ENCODE measurements around the gene RASGRF1.

The RASGRF1 gene

DNA sequence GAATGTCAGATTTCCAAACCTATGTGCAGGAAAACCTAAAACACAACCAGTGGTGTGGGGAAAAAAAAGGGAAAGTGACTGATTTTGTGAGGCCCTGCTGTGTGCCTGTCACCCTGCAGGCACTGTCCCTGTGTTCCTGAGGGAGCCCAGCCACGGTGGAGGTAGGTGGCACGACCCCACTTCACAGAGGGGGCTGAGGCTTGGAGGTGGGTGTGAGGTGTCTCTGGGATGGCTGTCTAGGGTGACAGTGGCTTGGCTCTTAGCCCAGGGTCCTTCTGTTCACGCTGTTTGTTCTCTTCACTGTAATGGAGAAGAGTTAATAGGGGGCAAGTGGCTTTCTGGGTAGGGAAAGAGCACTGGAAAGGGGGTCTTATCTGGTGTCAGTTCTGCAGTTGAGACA, 22.6 kb downstream of the RASGRF1 start:
- no peak for DNase-seq (ENCODE audit: low read depth)

DNA sequence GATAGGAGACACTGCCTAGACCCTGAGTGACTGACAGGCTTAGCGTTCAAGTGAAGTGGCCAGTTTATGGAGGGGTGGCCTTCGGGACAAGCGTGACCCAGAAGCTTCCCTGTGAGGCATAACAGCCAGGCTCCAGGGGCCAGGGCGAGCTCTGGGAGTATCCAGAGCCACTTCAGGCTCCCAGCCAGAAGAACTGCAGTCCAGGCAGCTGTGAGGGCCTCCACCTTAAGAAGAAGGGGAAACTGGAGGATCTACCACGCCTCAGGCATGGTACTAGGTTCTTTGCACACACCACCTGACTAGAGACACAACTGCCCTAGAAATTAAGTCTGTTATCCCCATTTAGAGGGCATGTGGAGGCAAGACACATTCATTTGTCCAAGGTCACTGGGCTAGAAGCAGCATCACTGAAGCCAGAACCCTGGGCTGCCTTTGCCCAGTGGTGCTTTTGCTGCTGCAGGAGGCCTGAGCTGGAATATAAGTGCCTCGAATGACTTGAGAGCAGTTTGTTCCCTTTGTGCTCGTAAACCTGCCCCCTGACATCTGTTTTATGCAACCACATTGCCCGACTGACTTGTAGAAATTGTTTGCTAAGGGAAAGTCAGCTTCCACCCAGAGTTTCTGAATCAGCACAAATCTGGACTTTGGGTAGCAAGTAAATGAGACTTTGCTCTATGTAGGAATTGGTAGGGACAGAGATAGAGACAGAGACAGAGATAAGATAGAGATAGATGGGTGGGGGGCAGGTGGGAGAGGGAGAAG, 23.3 kb downstream of the RASGRF1 start:
- no peak for DNase-seq (ENCODE audit: low read depth)

DNA sequence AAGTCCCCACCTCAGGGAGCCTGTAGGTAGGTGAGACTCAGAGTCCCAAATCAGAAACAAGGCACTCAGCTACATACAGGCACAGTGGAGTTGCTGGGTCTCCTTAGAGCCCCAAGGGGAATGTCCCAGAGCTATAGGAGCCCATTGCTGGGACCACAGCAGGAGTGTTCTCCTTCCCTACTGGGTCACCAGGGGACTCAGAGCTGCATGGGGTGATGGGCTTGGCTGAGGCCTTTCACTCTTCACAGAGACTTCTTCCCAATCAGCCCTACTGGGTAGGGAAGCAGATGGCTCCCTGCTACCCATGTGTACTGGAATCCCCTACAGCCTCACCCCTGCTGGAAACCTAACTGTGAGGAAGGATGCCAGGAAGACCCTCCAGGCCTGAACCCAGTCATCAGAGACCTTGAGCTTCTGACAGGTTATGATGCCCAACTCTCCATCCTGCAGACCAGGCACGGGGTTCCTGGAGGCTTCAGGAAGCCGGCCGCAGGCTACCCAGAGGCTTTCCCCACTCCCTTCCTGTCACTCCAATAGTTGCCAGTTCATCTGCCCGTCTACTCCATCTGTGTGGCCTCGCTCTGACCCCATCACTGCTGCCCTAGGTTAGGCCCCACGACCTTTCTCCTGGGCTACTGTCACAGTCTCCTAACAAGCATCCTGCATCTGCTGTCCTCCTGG, 24.0 kb downstream of the RASGRF1 start:
- no peak for DNase-seq (ENCODE audit: low read depth)

DNA sequence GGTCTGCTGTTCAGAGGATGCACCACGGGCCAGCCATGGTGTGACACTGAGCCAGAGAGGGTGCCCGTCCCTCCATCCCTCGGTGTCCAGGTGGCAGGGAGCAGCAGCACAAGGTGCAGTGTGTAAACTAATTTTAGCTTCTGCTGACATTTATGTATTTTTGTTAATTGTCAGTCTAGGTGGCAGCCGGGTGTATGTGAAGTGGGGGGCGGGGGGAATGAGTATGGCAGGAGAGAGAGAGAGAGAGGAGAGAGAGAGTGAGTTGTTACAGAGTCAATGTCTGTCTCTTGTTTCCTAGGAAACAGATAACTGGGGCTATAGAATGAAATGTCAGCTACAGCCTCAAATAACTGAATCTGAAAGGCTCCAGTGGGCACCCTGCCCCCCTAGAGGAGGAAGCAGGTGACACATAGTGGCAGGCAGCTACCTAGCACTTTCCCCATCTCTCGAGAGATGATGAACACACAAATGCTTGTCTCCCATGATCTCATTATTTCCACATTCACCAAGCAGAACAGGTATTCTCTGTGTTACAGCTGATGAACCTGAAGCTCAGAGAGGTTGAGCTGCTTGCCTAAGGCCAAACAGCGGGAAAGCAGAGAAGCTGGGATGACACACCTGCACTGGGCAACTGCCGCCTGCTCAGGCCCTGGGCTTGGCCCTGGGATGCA, 24.7 kb downstream of the RASGRF1 start:
- no peak for DNase-seq (ENCODE audit: low read depth)

DNA sequence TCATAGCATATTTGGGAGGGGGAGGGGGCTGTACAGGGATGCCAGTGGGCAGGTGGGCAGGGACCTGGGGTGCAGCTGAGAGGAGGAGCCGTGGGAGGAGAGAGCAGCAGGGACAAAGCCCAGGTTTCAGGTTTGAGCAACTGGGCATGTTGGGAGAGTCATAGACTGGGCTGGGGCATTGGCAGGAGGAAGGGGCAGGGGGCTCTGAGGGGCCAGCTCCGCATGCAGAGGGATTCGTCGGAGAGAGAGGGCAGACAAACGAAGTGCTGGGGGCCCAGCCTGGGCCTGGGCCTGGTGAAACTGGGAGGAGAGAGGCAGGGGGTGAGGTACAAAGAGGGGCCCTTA, 25.2 kb downstream of the RASGRF1 start:
- no peak for DNase-seq (ENCODE audit: low read depth)

DNA sequence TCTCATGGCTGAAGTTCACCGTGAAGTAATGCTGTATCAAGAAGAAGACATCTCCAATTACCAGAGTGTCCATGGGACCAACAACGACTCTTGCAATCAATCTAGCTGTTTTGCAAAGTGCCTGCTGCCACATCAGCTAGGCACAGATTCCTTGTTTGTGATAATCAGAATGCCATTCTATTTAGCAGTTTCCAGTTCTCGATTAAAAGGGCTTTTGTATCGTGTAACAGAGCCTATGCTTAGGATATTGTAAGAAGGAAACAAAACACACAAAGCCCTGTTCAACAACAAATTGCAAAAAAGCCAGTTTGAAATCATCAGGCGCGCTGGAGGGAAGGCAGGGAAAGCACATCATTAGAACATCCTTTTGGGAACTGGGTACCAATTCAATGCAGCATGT, 26.1 kb downstream of the RASGRF1 start:
- DNase-seq (ENCODE audit: low read depth), result no peak

DNA sequence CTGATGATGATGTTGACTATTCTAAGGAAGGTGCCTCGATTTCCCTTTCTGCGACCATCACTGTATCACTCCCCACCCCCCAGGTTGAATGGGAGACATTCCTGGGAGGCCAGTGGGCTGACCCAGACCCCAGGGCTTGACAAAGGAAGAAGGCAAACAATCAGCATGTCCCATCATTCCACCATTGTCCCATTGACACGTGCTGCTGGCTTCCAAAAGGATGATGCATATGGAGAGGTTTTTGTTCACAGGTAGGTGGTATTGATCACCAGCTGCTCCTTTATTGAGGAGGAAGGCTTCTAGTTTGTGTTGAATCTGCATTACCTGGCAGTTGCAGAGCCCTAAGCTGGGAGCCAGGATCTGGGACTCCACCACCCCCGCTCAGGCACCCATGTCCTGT, 30.4 kb downstream of the RASGRF1 start:
- DNase-seq (ENCODE audit: low read depth), result no peak

DNA sequence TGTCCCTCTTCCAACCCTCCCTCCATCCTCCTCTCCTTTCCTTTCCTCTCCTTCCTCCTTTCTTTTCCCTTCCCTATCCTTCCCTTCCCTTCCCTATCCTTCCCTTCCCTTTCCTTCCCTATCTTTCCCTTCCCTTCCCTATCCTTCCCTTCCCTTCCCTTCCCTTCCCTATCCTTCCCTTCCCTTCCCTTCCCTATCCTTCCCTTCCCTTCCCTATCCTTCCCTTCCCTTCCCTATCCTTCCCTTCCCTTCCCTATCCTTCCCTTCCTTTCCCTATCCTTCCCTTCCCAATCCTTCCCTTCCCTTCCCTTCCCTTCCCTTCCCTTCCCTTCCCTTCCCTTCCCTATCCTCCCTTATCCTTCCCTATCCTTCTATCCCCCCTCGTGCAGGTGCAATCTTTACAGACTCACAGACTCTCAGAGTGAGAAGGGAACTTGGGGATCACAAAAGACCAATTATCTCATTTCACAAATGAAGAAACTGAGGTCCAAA, 31.5 kb downstream of the RASGRF1 start:
- DNase-seq (ENCODE audit: low read depth), result no peak

DNA sequence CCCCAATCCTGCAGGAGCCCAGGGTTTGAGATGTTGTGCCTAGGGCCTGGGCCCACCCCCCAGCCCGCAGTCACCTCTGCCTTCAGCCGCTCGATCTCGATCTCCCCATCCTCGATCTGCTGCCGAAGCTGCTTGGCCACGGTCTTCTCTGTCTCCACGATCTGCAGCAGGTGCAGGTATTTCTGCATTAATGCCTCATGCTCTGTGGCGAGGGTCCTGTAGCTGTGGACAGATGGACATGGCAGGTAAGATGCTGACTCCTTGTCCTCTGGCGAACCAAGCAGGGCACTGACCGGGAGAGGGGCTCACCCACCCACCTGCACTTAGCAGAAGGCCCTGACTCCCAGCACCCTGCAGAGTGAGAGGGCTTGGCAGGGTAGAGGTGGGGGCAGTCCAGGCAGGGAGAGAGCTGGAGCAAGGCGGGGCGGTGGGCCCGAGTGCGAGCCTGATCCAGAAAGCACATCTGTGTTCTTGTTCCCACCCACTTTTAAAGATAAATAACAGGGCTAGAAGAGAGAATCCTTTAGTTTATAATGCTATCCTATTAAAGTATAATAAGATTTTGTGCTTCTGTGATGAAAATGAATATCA, 32.2 kb downstream of the RASGRF1 start:
- DNase-seq (ENCODE audit: low read depth), result no peak

DNA sequence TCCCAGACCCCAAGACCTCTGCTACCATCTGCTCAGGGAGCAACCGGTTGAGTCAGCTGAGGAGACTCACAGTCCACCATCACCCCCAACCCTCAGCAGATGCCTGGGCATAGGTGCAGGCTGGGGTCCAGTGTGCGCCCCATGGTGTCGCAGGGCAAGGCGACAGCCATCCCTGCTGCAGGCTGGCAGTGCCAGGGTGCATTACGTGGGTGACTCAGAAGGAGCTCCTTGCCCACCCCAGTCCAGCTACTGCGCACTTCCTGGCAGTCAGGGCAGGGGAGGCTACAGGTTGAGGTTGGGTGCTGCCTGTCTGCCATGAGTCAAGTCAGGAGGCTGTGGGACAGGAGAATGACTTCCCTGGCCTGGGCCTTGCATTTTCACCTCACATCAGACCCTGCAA, 33.5 kb downstream of the RASGRF1 start:
- DNase-seq (ENCODE audit: low read depth), result no peak

DNA sequence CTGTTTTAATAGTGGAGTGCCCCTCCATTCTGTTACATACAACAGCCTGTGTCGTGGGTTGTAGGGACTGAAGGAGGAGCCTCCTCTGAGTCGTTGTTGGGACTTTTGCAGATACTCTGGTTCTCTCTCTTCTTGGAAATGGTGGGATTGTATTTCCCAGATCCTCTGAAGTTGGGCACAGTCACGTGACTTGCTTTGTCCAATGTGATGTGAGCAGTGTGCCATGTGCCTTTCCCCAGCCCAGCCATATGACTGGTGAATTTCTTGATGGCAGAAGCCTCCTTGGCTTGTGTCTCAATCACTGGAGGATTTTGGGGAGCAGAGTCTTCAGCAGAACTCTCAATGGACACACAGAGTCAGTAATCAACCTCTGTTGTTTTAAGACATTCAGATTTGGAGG, 36.2 kb downstream of the RASGRF1 start:
- DNase-seq (ENCODE audit: low read depth), result no peak

DNA sequence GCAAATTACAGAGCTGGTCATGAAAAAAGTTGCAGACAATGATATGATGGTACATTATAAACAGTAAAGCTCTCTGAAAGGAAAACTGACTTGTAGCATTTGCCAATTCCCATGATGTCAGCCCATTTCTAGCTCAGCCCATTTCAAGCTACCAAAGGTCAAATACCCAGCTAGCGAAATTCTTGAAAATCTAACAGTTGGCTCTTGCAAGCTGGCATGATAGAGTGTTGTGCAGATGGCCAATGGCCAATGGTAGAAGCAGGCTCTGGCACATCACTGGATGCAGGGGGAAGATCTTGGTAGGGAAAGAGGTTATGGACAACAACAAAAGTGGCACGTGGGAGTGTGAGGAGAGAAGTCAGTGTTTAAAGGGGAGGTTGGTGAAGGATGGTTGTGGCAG, 36.7 kb downstream of the RASGRF1 start:
- DNase-seq (ENCODE audit: low read depth), result no peak

DNA sequence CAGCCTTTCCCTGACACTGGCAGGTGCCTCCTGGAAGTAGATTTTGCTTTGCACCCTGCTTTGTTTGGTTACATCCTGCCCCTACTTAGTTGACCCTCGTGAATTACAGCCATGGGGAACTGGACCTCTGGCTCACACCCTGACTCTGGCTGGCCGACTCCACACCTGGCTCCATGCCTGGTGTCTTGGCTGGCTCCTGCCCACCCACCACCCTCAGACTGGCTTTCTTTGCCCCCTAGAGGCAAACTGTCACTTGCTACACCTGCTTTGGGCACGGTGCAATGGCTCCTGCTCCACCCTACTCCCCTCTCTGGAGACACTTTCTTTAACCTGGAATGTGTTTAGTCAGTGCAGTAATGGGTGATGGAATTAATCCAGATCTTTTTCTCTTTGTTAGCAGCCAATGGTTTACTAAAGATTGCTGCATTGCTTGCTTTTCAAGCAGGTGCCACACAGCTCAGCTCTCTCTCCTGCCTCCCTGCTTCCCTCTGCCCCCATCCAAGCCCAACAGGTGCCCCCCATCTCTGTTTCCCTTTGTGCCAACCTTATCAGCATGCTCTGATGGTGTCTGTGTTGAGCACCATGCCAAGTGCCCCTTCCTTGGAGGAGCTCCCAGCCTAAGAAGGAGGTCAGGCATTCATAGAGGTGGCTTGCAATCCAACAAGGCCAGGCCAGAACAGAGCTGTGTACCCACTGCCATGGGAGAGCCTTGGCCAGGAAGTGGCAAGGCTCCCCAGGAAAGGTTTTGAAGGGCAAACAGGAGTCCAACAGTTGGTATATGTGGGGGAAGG, 38.4 kb downstream of the RASGRF1 start:
- no peak for DNase-seq (ENCODE audit: low read depth)

DNA sequence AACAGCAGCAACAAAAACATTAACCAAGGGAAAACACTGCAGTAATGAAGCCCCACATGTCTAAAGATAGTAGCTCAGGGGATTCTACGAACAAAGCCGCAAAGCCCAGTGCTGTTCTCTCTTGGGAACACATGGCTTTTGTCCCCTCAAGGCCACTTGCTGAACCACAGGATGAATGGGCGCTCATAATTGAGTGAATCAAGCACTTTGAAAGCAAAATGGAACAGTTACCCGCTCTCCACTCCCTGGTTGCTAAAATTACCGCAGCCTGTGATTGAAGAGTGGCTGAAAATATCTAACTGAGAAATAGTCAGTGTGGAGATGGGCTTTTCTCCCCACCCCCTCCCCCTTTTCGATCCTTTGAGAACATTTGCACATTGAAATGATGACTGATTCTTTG, 39.6 kb downstream of the RASGRF1 start:
- no peak for DNase-seq (ENCODE audit: low read depth)

DNA sequence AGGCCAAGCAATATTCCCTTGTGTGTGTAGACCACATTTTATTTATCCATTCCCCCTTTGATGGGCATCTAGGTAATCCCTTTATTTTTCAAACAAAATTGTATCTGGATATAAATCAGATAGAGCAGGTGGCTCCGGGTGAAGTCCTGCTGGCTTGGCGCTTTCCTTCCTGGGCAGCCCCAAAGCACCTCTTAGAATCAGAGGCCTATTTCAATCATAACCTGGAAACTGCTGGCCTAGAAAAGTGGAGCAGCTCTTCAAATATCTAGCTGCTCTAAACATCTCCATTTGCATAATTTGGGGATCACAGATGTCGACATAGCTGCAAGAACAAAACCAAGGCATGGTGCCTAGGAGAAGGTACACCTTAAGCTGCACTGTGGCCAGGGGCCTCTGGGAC, 40.2 kb downstream of the RASGRF1 start:
- DNase-seq (ENCODE audit: low read depth), result no peak

DNA sequence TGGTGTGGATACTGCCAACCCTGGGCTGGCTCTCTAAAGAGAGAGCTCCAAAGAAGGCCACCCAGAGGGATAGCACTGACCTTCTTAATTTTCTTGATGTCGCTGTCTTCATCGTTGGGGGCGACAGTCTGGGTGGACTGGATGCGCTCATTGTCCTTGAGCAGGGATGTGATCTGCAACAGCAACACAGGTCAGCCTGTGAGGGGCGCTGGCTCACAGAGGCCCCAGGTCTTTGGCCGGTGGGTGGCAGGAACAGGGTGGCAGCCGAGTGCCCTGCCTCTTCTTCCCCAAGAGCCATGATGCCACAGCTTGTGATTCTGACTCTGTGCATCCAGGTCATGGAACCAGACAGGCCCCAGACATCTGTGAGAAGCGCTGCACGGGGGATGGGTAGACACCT, 41.2 kb downstream of the RASGRF1 start:
- no peak for DNase-seq (ENCODE audit: low read depth)

DNA sequence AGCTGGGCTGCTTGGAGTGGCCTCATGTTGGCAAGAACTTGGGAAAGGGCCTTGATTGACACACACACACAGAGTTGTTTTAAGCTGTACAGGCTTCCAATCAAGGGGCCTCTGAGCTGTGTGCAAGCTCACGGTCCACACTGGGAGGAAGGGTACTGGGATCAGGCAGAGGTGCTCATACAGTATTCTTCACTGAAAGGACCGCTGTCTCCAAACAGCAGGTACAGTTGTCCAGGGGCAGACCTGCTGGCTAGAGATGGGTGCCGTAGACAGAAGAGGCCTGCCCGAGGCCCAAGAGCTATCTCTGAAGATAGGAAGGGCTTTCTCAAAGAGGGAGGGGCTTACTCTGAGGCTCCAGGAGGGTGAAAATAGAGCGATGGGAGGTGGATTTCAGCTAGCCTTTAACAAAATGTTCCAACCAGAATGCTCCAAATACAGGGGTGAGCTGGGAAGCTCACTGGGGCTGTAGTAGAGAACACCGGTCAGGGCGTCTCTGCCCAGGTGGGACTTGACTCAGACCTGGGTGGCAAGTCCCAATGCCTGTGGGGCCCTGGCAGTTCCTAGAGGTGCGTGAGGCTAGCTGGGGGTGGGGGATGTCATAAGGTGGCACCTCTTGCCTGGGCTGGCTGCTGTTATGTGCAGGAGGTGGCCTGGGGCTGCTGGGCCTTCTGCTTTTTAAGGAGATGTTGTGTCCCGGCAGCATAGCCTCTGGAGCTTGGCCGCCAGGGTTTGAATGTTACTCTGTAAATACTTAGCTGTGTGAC, 42.7 kb downstream of the RASGRF1 start:
- DNase-seq (ENCODE audit: low read depth), result no peak

DNA sequence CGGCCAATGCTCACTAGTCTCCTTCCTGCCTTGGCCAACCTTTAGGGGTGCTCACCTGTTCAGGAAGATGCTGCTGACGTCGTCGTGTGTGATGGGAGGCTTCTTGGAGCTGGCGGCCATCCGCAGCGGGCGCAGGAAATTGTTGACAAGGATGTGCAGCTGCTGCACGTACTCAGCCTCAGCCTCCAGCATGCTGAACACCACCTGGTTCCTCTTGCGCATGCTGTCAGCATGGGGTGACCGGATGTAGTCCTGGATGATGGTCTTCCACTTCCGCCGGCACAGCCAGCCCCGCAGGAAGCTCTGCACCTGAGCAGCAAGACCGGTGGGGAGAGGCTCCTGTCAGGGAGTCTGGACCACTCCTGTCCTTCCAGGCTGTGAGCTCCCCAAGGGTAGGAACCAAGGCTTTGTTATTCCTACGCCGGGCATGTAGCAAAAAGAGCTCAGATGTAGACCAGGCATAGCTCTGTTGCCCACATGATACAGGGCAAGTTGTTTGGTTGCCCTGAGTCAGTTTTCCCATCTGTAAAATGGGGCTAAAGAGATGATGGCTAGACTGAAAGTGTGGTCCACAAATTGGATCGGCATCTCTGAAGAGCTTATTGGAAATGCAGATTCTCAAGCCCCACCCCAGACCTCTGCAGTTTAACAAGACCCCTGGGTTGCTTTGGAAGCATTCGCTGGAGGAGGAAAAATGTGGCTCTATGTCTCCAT, 43.7 kb downstream of the RASGRF1 start:
- no peak for DNase-seq (ENCODE audit: low read depth)

DNA sequence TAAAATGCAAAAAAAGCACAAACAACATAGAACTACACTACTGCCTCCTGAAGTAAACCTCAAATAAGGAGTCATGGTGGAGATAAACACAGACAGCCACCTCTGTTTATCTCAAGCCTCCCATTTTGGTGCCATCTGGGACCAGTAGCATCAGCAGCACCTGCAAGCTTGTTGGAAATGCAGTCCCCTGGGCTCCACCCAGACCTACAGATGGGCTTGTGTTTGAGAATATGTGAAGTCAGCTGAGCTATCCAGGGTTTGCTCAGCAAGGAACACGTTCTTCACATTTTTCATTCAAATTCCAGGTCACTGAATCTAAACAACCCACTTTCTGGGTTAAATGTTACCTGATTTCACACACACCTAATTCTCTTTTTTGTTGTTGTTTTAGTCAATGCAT, 45.5 kb downstream of the RASGRF1 start:
- DNase-seq (ENCODE audit: low read depth), result no peak

DNA sequence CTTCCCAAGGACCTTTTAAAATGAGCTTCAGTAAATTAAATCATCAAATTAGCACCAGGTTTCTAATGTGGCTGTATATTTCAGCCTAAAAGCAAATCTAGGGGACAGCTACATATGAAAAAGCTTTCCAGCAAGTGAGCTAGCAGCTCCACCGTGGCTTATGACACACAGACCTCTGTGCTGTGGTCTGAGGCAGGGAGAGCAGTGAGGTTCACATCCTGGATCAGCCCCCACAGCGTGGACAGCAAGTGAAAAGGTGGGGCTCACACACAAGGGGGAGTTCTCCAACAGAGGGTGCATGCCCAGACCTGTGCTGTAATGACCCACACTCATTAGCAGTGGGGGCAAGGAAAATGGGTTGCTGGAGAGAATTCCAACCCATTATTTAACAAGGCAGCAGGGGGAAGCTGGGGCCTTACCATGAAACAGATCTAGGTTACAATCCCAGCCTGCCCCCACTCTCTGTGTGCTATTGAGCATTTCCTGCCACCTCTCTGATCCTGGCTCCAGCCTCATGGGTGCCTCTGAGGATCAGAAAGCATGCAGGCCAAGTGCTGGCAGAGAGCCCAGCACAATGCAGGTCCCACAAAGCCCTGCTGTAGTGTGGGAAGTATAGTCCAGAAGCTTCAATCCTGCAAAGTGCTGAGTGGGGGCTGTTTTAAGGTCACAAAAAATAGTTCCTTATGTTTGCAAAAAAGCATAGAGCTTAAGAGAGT, 48.2 kb downstream of the RASGRF1 start:
- no peak for DNase-seq (ENCODE audit: low read depth)

All from T follicular helper cell (primary cell).